H1 (cell line): ENCODE measurements around the gene TMEM238. TPM values are rescaled to one million over a fixed set of nuclear protein-coding genes. Genes with fewer than 3 reads are reported as not detected.

ENCODE experiments used
- CBX5 ChIP-seq: fragments of 300-800, 300-1000 bp; sonication (generic); IDR thresholded peaks from 2 replicates; pipeline ENCODE4 v1.7.1; 2016; ENCODE audit warnings: antibody characterized with exemption, low read length, low read depth
- CHD1 ChIP-seq: IDR thresholded peaks from 2 replicates; pipeline ENCODE4 v1.6.1; 2012; ENCODE audit warnings: low read depth, low read length, improper control_type of control experiment
- RFX5 ChIP-seq: IDR thresholded peaks from 2 replicates; pipeline ENCODE4 v1.6.1; 2011; ENCODE audit warnings: low read depth, low read length, improper control_type of control experiment, borderline replicate concordance
- SP4 ChIP-seq: IDR thresholded peaks from 2 replicates; pipeline ENCODE4 v1.6.1; 2012; ENCODE audit warnings: low read length, inconsistent platforms
- SRF ChIP-seq: IDR thresholded peaks from 2 replicates; pipeline ENCODE4 v1.6.1; 2011; ENCODE audit warnings: mild to moderate bottlenecking, low read depth, low read length, moderate library complexity
- polyA plus RNA-seq, 7 experiments: library from polyadenylated mRNA; depleted of rRNA in 3 of 7; stranded (reverse) in 5 of 7; unstranded in 2 of 7; fragments of >200 nt in 5 of 7; fragments of 200-250 nt in 2 of 7; gene quantifications; 1 replicate in 5 of 7; 2 replicates in 1 of 7; 4 replicates in 1 of 7; pipeline versions ENCODE4 v1.2.1 to v1.2.3, GENCODE V29; 2011 to 2013; ENCODE audit warnings: missing spikeins in 2 of 7, mixed read lengths in 2 of 7
- total RNA-seq: library from RNA; stranded (reverse); fragmentation: NEBNext Ultra II Directional; extraction: Animal tissue kit (Norgen Biotek cat#: 25700); gene quantifications from 2 replicates; pipeline ENCODE4 v1.2.1, GENCODE V29; 2021

TMEM238 gene
- total and polyA plus RNA-seq, 2 of the 8 experiments (the other 6 are each of a cell fraction or from before 2014, with no cell fraction given) = 0.53 to 3.8 TPM

GRCh38 chr19:55362990-55363716 lies 20.9 kb downstream of the TMEM238 start, which contains the start of gene GARIN5B (continued):
- TF ChIP-seq SP4 (no peak), RFX5 (no peak), CBX5 (no peak), CHD1 (no peak), SRF (no peak)
